Activated CD4-positive, alpha-beta T cell treated with anti-CD3 and anti-CD28 coated beads, Interleukin-2, amount 50 U/mL, for 1 hour (primary cell): Measurements from ENCODE around the gene DMD.
"Not testable (repeated sequence)": the region's sequence is repeated elsewhere in the genome, so short reads cannot be mapped to it uniquely, and the experiment has no call there.

Experiments
- DNase-seq: peaks from one replicate; pipeline ENCODE4 v3.0.0-alpha.2; 2020

Gene DMD

GRCh38 chrX:31981546-31982062 is 1229.7 kb downstream of the DMD start:
- no peak for DNase-seq

GRCh38 chrX:31969714-31970113 is 1241.6 kb downstream of the DMD start:
- DNase-seq: no peak

- no peak for DNase-seq
These were observed 1249.1 kb downstream of the DMD start for GRCh38 chrX:31962256-31962655.

- no peak for DNase-seq
These were observed 1276.4 kb downstream of the DMD start for GRCh38 chrX:31934842-31935370.

GRCh38 chrX:31934015-31934414 is 1277.3 kb downstream of the DMD start:
- no peak for DNase-seq

- DNase-seq: no peak
These were observed 1278.6 kb downstream of the DMD start for GRCh38 chrX:31932769-31933168.

GRCh38 chrX:31932320-31932719 is 1279.0 kb downstream of the DMD start:
- not testable (repeated sequence) for DNase-seq

GRCh38 chrX:31931225-31931624 is 1280.1 kb downstream of the DMD start:
- no peak for DNase-seq

- DNase-seq: no peak
These were observed 1282.0 kb downstream of the DMD start for GRCh38 chrX:31929366-31929765.

- DNase-seq: no peak
These were observed 1290.1 kb downstream of the DMD start for GRCh38 chrX:31921236-31921635.

GRCh38 chrX:31909850-31910572 is 1301.3 kb downstream of the DMD start:
- DNase-seq: no peak

GRCh38 chrX:31894152-31894551 is 1317.2 kb downstream of the DMD start:
- no peak for DNase-seq

GRCh38 chrX:31893525-31893924 is 1317.8 kb downstream of the DMD start:
- no peak for DNase-seq

GRCh38 chrX:31889088-31889487 is 1322.3 kb downstream of the DMD start:
- no peak for DNase-seq

- DNase-seq: no peak
These were observed 1326.8 kb downstream of the DMD start for GRCh38 chrX:31884535-31884934.

- DNase-seq: no peak
These were observed 1339.3 kb downstream of the DMD start for GRCh38 chrX:31872007-31872406.

- DNase-seq: no peak
These were observed 1341.1 kb downstream of the DMD start for GRCh38 chrX:31870267-31870666.

GRCh38 chrX:31860686-31861085 is 1350.7 kb downstream of the DMD start:
- DNase-seq: no peak

GRCh38 chrX:31858915-31859314 is 1352.4 kb downstream of the DMD start:
- no peak for DNase-seq

GRCh38 chrX:31854716-31855115 is 1356.6 kb downstream of the DMD start:
- DNase-seq: no peak

GRCh38 chrX:31851761-31852160 is 1359.6 kb downstream of the DMD start:
- no peak for DNase-seq

GRCh38 chrX:31847773-31848172 is 1363.6 kb downstream of the DMD start:
- DNase-seq: no peak

GRCh38 chrX:31845003-31845402 is 1366.3 kb downstream of the DMD start:
- no peak for DNase-seq

- DNase-seq: no peak
These were observed 1372.7 kb downstream of the DMD start for GRCh38 chrX:31838617-31839016.
